H54 (cell line): ENCODE results near the gene ATF7.
"Not testable (repeated sequence)": the region's sequence is repeated elsewhere in the genome, so short reads cannot be mapped to it uniquely, and the experiment has no call there.

Experiments used
- DNase-seq: peaks from one replicate; pipeline ENCODE4 v3.0.0; 2011; ENCODE audit warnings: low spot score, mixed read lengths; ENCODE audit not compliant: insufficient read length
- FAIRE-seq: peaks from 3 replicates; lab custom pipeline; 2011; peaks lifted over from hg19 to GRCh38; lab: Jason Lieb, UNC
- POLR2A ChIP-seq: IDR thresholded peaks from 2 replicates; pipeline ENCODE4 v1.6.1; 2011; ENCODE audit warnings: low read depth, mild to moderate bottlenecking, low read length

ATF7 gene

GRCh38 chr12:53625946-53626701 lies at the start of gene ATF7:
Gene ATF7, minus strand, starts transcription at chr12:53626382. Its CDS starts 25,382 bp downstream, at chr12:53601000.
- DNase-seq (peak; percentile 72), FAIRE-seq (peak; percentile 87)
- TF ChIP-seq POLR2A = peak; percentile 71

- FAIRE-seq = no peak
- DNase-seq = no peak
- TF ChIP-seq POLR2A = no peak
Observed at GRCh38 chr12:53674977-53675700, 49.0 kb upstream of the ATF7 start.

- FAIRE-seq = no peak
- DNase-seq = no peak
- no peak for TF ChIP-seq POLR2A
Observed at GRCh38 chr12:53670971-53671370, 44.8 kb upstream of the ATF7 start.

GRCh38 chr12:53670308-53670707 lies 44.1 kb upstream of the ATF7 start:
- DNase-seq = no peak
- TF ChIP-seq POLR2A = no peak
- FAIRE-seq = no peak

GRCh38 chr12:53667080-53667479 lies 40.9 kb upstream of the ATF7 start:
- TF ChIP-seq POLR2A = no peak
- no peak for DNase-seq
- FAIRE-seq = no peak

GRCh38 chr12:53664936-53665335 lies 38.8 kb upstream of the ATF7 start:
- FAIRE-seq (no peak), DNase-seq (no peak)
- TF ChIP-seq POLR2A = no peak

GRCh38 chr12:53664191-53664590 lies 38.0 kb upstream of the ATF7 start:
- DNase-seq (no peak), FAIRE-seq (no peak)
- TF ChIP-seq POLR2A = no peak

- no peak for TF ChIP-seq POLR2A
- FAIRE-seq = no peak
Observed at GRCh38 chr12:53660041-53660440, 33.9 kb upstream of the ATF7 start.

GRCh38 chr12:53659571-53659981 lies 33.4 kb upstream of the ATF7 start:
- no peak for TF ChIP-seq POLR2A
- no peak for FAIRE-seq
- no peak for DNase-seq

More at GRCh38 chr12:53660041-53660440, 33.9 kb upstream of the ATF7 start:
- DNase-seq = no peak

GRCh38 chr12:53659011-53659551 lies 32.9 kb upstream of the ATF7 start:
- TF ChIP-seq POLR2A = no peak
- FAIRE-seq = peak; percentile 99
- peak; percentile 45 for DNase-seq

GRCh38 chr12:53657041-53657440 lies 30.9 kb upstream of the ATF7 start:
- DNase-seq (no peak), FAIRE-seq (no peak)
- no peak for TF ChIP-seq POLR2A

- no peak for FAIRE-seq
- no peak for DNase-seq
- TF ChIP-seq POLR2A = no peak
Observed at GRCh38 chr12:53653595-53653994, 27.4 kb upstream of the ATF7 start.

- no peak for TF ChIP-seq POLR2A
- DNase-seq (no peak), FAIRE-seq (no peak)
Observed at GRCh38 chr12:53652366-53652765, 26.2 kb upstream of the ATF7 start.

GRCh38 chr12:53651737-53652136 lies 25.6 kb upstream of the ATF7 start:
- FAIRE-seq = no peak
- TF ChIP-seq POLR2A = no peak

GRCh38 chr12:53646300-53646699 lies 20.1 kb upstream of the ATF7 start:
- FAIRE-seq, DNase-seq: not testable (repeated sequence)

More at GRCh38 chr12:53651737-53652136, 25.6 kb upstream of the ATF7 start:
- no peak for DNase-seq
